Measurements from ENCODE around the gene SCAF4. TPM values are rescaled to one million over a fixed set of nuclear protein-coding genes. Genes with fewer than 3 reads are reported as not detected.
"Not testable (repeated sequence)": the region's sequence is repeated elsewhere in the genome, so short reads cannot be mapped to it uniquely, and the experiment has no call there.

The SCAF4 gene
- total RNA-seq, 1 donor from 2014 or later: 59.3 TPM

- intact Hi-C loops (cut with micrococcal nuclease): no loop called here
Measured at GRCh38 chr21:31675960-31676359, 56.0 kb downstream of the SCAF4 start.

- intact Hi-C loops (cut with micrococcal nuclease): no loop called here
Measured at GRCh38 chr21:31675318-31675717, 56.6 kb downstream of the SCAF4 start.

- intact Hi-C loops (cut with micrococcal nuclease): no loop called here
Measured at GRCh38 chr21:31673321-31673912, 58.5 kb downstream of the SCAF4 start.

- intact Hi-C loops (cut with micrococcal nuclease): no loop called here
Measured at GRCh38 chr21:31671931-31672330, 60.0 kb downstream of the SCAF4 start.

GRCh38 chr21:31671146-31671716, 60.7 kb downstream of the SCAF4 start:
- intact Hi-C loops (cut with micrococcal nuclease): no loop called here

GRCh38 chr21:31670070-31670469, 61.8 kb downstream of the SCAF4 start:
- intact Hi-C loops (cut with micrococcal nuclease): no loop called here

GRCh38 chr21:31668651-31669491, 63.0 kb downstream of the SCAF4 start:
- intact Hi-C loops (cut with micrococcal nuclease): no loop called here

GRCh38 chr21:31667639-31668038, 64.3 kb downstream of the SCAF4 start:
- intact Hi-C loops (cut with micrococcal nuclease): no loop called here

GRCh38 chr21:31667132-31667531, 64.8 kb downstream of the SCAF4 start:
- intact Hi-C loops (cut with micrococcal nuclease): no loop called here

- intact Hi-C loops (cut with micrococcal nuclease): no loop called here
Measured at GRCh38 chr21:31666445-31667010, 65.4 kb downstream of the SCAF4 start.

- intact Hi-C loops (cut with micrococcal nuclease): not testable (repeated sequence)
Measured at GRCh38 chr21:31665869-31666268, 66.0 kb downstream of the SCAF4 start.

- intact Hi-C loops (cut with micrococcal nuclease): no loop called here
Measured at GRCh38 chr21:31665397-31665796, 66.5 kb downstream of the SCAF4 start.

GRCh38 chr21:31663584-31664249, 68.2 kb downstream of the SCAF4 start:
- intact Hi-C loops (cut with micrococcal nuclease): no loop called here

GRCh38 chr21:31660591-31660990, 71.3 kb downstream of the SCAF4 start:
- intact Hi-C loops (cut with micrococcal nuclease): no loop called here

GRCh38 chr21:31660259-31660565, 71.7 kb downstream of the SCAF4 start:
- intact Hi-C loops (cut with micrococcal nuclease): no loop called here

GRCh38 chr21:31659536-31660258, 72.2 kb downstream of the SCAF4 start, which contains the start of gene SOD1:
Gene SOD1, plus strand, starts transcription at chr21:31659693. Its CDS starts 77 bp downstream, at chr21:31659770.
- intact Hi-C loops (cut with micrococcal nuclease): loop anchor here (1.0 to 5.0 kb wide), 5 partner anchors 73 to 619 kb away; partner anchors contain the start of genes MIS18A and SCAF4

- intact Hi-C loops (cut with micrococcal nuclease): loop anchor here (1.0 to 5.0 kb wide), 5 partner anchors 73 to 620 kb away; partner anchors contain the start of genes MIS18A and SCAF4
Measured at GRCh38 chr21:31659286-31659535, 72.7 kb downstream of the SCAF4 start.

- intact Hi-C loops (cut with micrococcal nuclease): loop anchor here (2.0 to 5.0 kb wide), 3 partner anchors 99 to 621 kb away; partner anchors contain the start of gene MIS18A
Measured at GRCh38 chr21:31658053-31658452, 73.9 kb downstream of the SCAF4 start.

- intact Hi-C loops (cut with micrococcal nuclease): loop anchor here (5.0 kb wide), 1 partner anchor 459 kb away; no protein-coding TSS in a partner anchor
Measured at GRCh38 chr21:31656199-31657095, 75.5 kb downstream of the SCAF4 start.

Data from T-helper 2 cell treated with Interferon-gamma antibody and Interleukin-4, amounts not matched to agents 100 ng/mL and 5 ng/mL, for 36 hours (primary cell).